Inferior parietal cortex (tissue), 1 donor: ENCODE results near the gene FECH.
A peak's percentile ranks its signal among the peaks of the same experiment; 100 is the strongest.
"Not testable (repeated sequence)": the region's sequence is repeated elsewhere in the genome, so short reads cannot be mapped to it uniquely, and the experiment has no call there.

ENCODE experiments used
- DNase-seq: peaks from one replicate; pipeline ENCODE4 v3.0.0-alpha.2; 2016; ENCODE audit errors: extremely low spot score

Gene FECH

GRCh38 chr18:57533006-57533867 lies 53.3 kb downstream of the FECH start:
- DNase-seq, result no peak

DNA sequence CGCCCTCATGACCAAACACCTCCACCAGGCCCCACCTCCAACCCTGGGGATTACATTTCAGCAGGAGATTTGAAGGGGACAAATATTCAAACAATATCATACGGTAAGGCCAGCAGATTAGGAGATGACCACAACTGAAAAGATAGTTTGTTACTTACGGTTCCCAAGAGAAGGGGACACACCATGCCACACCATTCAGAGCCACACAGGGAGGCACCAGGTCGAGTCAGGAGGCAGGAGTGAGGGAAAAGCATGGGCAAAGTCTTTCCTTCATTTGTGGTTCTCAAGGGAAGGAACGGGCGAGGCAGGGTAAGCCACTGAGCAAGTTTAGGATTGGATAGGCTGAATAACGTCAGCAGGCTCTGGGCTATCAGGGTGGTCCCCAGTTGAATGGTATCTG lies 57.4 kb downstream of the FECH start:
- no peak for DNase-seq

GRCh38 chr18:57527556-57528229 lies 58.8 kb downstream of the FECH start:
- no peak for DNase-seq

DNA sequence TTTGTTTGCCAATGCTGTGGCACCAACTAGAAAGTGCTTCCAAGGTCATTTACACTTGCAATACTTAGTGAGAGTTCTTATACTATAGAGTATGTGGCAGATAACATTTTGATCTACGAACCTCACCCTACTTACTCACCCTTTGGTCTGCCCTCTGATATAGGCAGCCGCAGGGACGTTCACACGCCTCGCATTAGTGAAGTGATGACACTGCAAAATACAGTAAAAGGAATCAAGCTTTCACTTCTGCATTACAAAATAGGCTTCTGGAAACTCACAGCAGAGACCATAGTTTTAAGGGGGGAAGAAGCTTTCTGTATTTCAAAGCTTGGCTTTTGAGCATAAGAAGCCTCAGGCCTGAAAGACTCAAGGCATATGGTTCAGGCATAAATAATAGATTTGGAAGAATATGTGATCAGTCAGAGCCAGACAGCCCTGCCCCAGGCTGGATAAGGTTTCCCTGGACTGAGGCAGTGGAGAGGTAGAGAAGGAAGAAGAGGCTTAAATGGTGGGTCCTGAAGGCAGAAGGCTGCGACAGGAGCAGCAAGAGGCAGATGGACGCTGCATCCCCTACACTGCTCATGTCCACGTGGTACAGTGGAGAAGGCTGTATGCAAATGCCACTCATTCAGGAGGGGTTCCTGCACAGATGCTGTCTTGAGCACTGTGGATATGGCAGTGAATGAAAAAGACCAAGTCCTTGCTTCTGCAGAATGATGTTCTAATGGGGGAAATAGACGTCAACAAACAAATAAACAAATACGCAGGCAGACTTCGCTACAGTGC lies 63.1 kb downstream of the FECH start:
- DNase-seq, result peak; percentile 6

GRCh38 chr18:57522348-57522747 lies 64.2 kb downstream of the FECH start:
- DNase-seq, result not testable (repeated sequence)

DNA sequence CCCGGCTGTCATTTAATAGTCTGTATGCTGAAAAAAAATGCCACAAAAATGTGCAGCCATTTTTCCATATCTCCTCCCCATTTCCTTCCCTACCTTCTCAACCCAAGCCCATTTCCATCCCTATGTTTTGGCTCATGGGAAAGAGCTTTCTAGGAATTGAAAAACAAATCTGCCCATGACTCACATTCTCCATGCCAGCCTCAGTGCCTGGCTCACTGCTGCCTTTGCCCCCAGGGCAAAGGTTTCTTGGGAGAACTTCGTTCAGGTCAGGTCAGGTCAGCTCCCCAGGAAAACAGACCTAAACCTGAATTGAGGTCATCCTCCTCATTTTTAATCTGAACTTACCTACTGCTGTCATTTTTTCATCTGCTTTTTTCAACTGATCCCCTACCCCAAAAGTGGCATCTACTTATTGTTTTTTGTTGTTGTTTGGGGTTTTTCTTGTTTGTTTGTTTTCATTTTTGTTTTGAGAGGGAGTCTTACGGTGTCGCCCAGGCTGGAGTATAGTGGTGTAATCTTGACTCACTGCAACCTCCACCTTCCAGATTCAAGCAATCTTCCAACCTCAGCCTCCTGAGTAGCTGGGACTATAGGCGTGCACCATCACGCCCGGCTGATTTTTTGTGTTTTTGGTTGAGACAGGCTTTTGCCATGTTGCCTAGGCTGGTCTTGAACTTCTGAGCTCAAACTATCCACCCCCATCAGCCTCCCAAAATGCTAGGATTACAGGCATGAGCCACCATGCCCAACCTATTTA lies 66.7 kb downstream of the FECH start:
- DNase-seq, result no peak

- no peak for DNase-seq
Observed at GRCh38 chr18:57518533-57518932, 68.0 kb downstream of the FECH start.

GRCh38 chr18:57516056-57516455 lies 70.4 kb downstream of the FECH start:
- no peak for DNase-seq

DNA sequence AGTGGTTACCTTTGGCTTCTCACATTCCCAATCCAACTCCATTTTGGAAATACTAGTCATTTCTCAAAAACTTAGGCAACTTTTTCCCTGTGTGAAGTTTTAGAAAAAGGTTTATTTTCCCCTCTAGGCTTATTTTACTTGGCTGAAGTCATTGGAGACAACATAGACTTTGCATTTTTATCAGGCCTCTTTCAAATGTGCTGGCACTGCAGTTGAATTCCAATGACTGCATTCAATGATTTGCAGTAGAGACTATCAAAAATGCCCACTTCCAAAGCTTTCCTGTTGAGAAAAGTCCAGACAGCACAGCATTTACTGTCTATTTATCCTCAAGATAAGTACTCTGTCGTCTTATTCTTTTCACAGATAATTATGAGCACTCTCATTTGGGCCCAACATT lies 81.3 kb downstream of the FECH start:
- no peak for DNase-seq

DNA sequence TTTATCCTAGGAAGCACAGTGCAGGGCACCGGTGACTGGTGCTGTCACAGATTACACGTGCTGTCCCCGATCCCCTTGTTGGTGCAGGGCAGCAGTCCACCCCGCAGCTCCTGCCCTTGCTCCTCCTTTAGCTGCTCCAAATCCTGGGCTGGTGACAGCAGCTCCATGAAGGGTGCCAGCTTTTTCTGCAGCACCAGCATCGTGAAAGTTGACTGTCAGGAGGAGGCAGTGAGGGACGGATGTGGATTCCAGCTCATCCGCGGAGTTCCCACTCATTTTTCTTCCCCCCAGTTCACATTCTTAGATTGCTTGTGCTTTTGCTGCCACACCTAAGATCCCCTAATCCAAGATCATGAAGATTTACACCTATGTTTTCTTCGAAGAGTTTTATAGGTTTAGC lies 83.9 kb downstream of the FECH start:
- no peak for DNase-seq

- no peak for DNase-seq
Observed at GRCh38 chr18:57498682-57499256, 87.7 kb downstream of the FECH start.
